Fibroblast of the aortic adventitia (primary cell): ENCODE measurements around the gene SPRR2F. TPM values are rescaled to one million over a fixed set of nuclear protein-coding genes. Genes with fewer than 3 reads are reported as not detected.

ENCODE experiments used
- DNase-seq: peaks from one replicate; pipeline ENCODE4 v3.0.0-alpha.2; 2010; ENCODE audit warnings: low read depth
- H3K4me3 ChIP-seq: 2 replicates; pipeline ENCODE4 v1.5.1; 2011; ENCODE audit warnings: low read depth, mild to moderate bottlenecking, control low read depth, low read length, moderate library complexity
- CTCF ChIP-seq: IDR thresholded peaks from 2 replicates; pipeline ENCODE4 v1.5.1; 2011; ENCODE audit warnings: mild to moderate bottlenecking, low read length, control low read depth, inconsistent platforms; ENCODE audit not compliant: insufficient read depth
- total RNA-seq: library from RNA; depleted of rRNA; stranded (reverse); fragments of >200 nt; gene quantifications from 2 replicates; pipeline ENCODE4 v1.2.3, GENCODE V29; 2012; ENCODE audit warnings: low replicate concordance

SPRR2F gene, protein sequence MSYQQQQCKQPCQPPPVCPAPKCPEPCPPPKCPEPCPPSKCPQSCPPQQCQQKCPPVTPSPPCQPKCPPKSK
- total RNA-seq: not detected in 2 replicates

- H3K4me3 ChIP-seq: no peak within 1 kb of the TSS
- DNase-seq: no peak
- TF ChIP-seq CTCF: no peak
Observed at GRCh38 chr1:153113416-153113815, at the start of gene SPRR2F. Gene SPRR2F (minus strand): TSS chr1:153113516. CDS start chr1:153112733, 783 bp downstream.

DNA sequence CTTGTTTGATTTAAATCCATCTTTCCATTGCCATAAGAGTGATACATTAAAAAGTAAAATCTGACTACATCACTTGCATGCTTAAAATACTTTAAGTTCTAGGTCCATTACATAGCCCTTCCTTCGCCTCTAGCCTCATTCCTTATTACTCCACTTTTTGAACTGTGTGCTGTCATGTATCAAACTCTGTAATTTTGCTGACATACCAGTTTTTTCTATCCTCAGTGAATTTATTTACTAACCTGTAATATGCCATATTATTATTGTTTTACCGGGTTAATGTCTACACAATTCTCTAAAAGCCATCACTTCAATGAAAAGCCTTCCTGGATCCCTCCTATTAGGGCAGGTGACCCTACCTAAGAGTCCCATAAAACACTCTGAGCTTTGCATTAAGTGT lies 42.2 kb upstream of the SPRR2F start:
- DNase-seq: no peak
- no peak for TF ChIP-seq CTCF
- no peak overlapping the region for H3K4me3 ChIP-seq

DNA sequence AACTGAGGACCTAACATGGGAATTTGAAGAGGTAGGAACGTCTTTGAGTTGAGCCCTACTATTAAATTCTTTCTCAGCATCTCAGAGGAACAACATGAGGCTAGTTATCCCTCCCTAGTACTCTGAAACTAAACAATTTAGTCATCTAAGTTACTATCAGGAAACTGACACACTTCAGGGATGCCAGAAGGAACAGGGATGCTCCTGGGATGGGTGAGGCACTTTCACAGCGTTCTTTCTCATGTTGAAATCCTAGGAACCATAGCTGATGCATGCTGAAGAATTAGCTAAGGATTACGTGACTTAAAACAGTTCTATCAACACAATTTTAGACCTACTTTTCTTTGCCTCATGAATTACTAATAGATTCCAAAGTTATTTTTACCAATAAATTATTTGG lies 39.2 kb upstream of the SPRR2F start:
- H3K4me3 ChIP-seq: no peak overlapping the region
- TF ChIP-seq CTCF: no peak
- DNase-seq: no peak

- no peak for DNase-seq
- no peak within 1 kb of the TSS for H3K4me3 ChIP-seq
Observed at GRCh38 chr1:153150846-153151245, 37.5 kb upstream of the SPRR2F start, which contains the start of gene SPRR2G. Gene SPRR2G (minus strand): TSS chr1:153150890. CDS start chr1:153150110, 780 bp downstream.

GRCh38 chr1:153141377-153141776 lies 28.1 kb upstream of the SPRR2F start:
- H3K4me3 ChIP-seq: no peak overlapping the region
- TF ChIP-seq CTCF: no peak
- DNase-seq: no peak

More at GRCh38 chr1:153150846-153151245, 37.5 kb upstream of the SPRR2F start, which contains the start of gene SPRR2G:
- no peak for TF ChIP-seq CTCF

DNA sequence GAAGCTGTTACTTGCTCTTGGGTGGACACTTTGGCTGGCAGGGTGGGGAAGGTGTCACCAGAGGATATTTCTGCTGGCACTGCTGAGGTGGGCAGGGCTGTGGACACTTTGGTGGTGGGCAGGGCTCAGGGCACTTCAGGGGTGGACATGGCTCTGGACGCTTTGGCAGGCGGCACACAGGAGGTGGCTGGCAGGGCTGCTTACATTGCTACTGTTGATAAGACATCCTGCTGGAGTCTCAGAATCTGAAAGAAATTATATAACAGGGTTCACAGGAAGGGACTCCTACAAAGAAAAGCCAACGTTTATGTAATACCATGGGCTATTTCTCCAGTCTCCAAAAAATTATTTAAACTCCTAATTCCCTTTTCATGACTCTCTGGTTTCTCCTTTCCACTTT lies 27.2 kb upstream of the SPRR2F start:
- no peak overlapping the region for H3K4me3 ChIP-seq
- no peak for TF ChIP-seq CTCF
- no peak for DNase-seq

GRCh38 chr1:153133743-153134142 lies 20.4 kb upstream of the SPRR2F start:
- DNase-seq: no peak
- no peak for TF ChIP-seq CTCF
- H3K4me3 ChIP-seq: no peak overlapping the region
